Keratinocyte (primary cell): ENCODE measurements around the gene TOE1. TPM values are rescaled to one million over a fixed set of nuclear protein-coding genes. Genes with fewer than 3 reads are reported as not detected.

Experiments
- DNase-seq: peaks from one replicate; pipeline ENCODE4 v3.0.0-alpha.2; 2011; ENCODE audit warnings: low read depth, missing footprints, low spot score
- FAIRE-seq: peaks from 2 replicates; lab custom pipeline; 2011; peaks lifted over from hg19 to GRCh38; lab: Jason Lieb, UNC
- H2AFZ ChIP-seq: 2 replicates; pipeline ENCODE4 v1.6.0; 2012; ENCODE audit warnings: low read length, control low read depth, inconsistent platforms; ENCODE audit not compliant: control insufficient read depth
- H3K27ac ChIP-seq: 2 replicates; pipeline ENCODE4 v1.5.1; 2011; ENCODE audit warnings: low read length; ENCODE audit not compliant: control insufficient read depth, insufficient read depth
- H3K27me3 ChIP-seq: 3 replicates; pipeline ENCODE4 v1.6.0; 2011; ENCODE audit warnings: low read length; ENCODE audit not compliant: control insufficient read depth, insufficient read depth; ENCODE audit errors: extremely low read depth
- H3K36me3 ChIP-seq, 2 experiments: 2 replicates in 1 of 2; 3 replicates in 1 of 2; pipeline ENCODE4 v1.5.1; 2011; ENCODE audit warnings: low read length in 2 of 2, mild to moderate bottlenecking in 1 of 2; ENCODE audit not compliant: control insufficient read depth in 2 of 2, insufficient read depth in 2 of 2; ENCODE audit errors: extremely low read depth in 1 of 2
- H3K4me1 ChIP-seq: 3 replicates; pipeline ENCODE4 v1.5.1; 2011; ENCODE audit warnings: low read length; ENCODE audit not compliant: control insufficient read depth, insufficient read depth; ENCODE audit errors: extremely low read depth
- H3K4me2 ChIP-seq: 3 replicates; pipeline ENCODE4 v1.6.0; 2011; ENCODE audit warnings: low read depth, low read length; ENCODE audit not compliant: control insufficient read depth, insufficient read depth; ENCODE audit errors: extremely low read depth
- H3K4me3 ChIP-seq, 3 experiments: fragments of 200-600 bp in 1 of 3; sonication (generic) in 1 of 3; 2 replicates in 2 of 3; 3 replicates in 1 of 3; pipeline ENCODE4 v1.5.1; 2011 to 2016; ENCODE audit warnings: low read length in 3 of 3, mild to moderate bottlenecking in 3 of 3, control low read depth in 2 of 3, inconsistent platforms in 1 of 3, low read depth in 1 of 3, mixed read lengths in 1 of 3, mixed run types in 1 of 3, moderate library complexity in 1 of 3; ENCODE audit not compliant: control insufficient read depth in 2 of 3, insufficient read depth in 2 of 3; ENCODE audit errors: extremely low read depth in 1 of 3
- H3K79me2 ChIP-seq: 2 replicates; pipeline ENCODE4 v1.6.0; 2012; ENCODE audit warnings: low read length; ENCODE audit not compliant: control insufficient read depth, insufficient read depth
- H3K9ac ChIP-seq: 3 replicates; pipeline ENCODE4 v1.6.0; 2011; ENCODE audit warnings: low read length; ENCODE audit not compliant: control insufficient read depth, insufficient read depth; ENCODE audit errors: extremely low read depth
- H3K9me1 ChIP-seq: 3 replicates; pipeline ENCODE4 v1.6.0; 2011; ENCODE audit warnings: low read length; ENCODE audit not compliant: control insufficient read depth, insufficient read depth; ENCODE audit errors: extremely low read depth
- H3K9me3 ChIP-seq: 2 replicates; pipeline ENCODE4 v1.5.1; 2012; ENCODE audit warnings: low read depth, low read length; ENCODE audit not compliant: control insufficient read depth
- H4K20me1 ChIP-seq: 3 replicates; pipeline ENCODE4 v1.6.0; 2011; ENCODE audit warnings: low read length; ENCODE audit not compliant: control insufficient read depth, insufficient read depth; ENCODE audit errors: extremely low read depth
- EZH2 ChIP-seq: IDR thresholded peaks from one replicate; pipeline ENCODE4 v1.6.1; 2012; ENCODE audit warnings: inconsistent platforms, mild to moderate bottlenecking, low read length, moderate library complexity
- dilution Hi-C: fragments of 300-500 bp; cut with MboI; formaldehyde crosslinking; loops from one replicate; pipeline ENCODE4 v1.7.0; 2020; ENCODE audit warnings: low sequenced_read_pairs; ENCODE audit not compliant: extremely low pct_ligation_motif_present
- polyA plus RNA-seq, 5 experiments: library from polyadenylated mRNA; depleted of rRNA in 3 of 5; stranded (reverse) in 3 of 5; stranded (forward) in 1 of 5; unstranded in 1 of 5; fragments of >200 nt; gene quantifications; 1 replicate in 1 of 5; 2 replicates in 3 of 5; 3 replicates in 1 of 5; pipeline versions ENCODE4 v1.2.1 to v1.2.3, GENCODE V29; 2011 to 2012; ENCODE audit warnings: missing spikeins in 2 of 5, low read depth in 1 of 5, low replicate concordance in 1 of 5
- TF ChIP-seq, protein P1 (sequence below), 3 experiments: IDR thresholded peaks in 1 of 3; conservative IDR thresholded peaks in 1 of 3; optimal IDR thresholded peaks in 1 of 3; 2 replicates in 2 of 3; 3 replicates in 1 of 3; pipeline versions ENCODE3 to v1.5.1; 2011; ENCODE audit warnings: low read length in 3 of 3, mild to moderate bottlenecking in 3 of 3, moderate library complexity in 2 of 3, control low read depth in 1 of 3, inconsistent platforms in 1 of 3; ENCODE audit not compliant: insufficient read depth in 2 of 3; ENCODE audit errors: extremely low read depth in 1 of 3

The TOE1 gene
- polyA plus RNA-seq, 1 donor (not counting 4 experiments of a cell fraction or from before 2014, with no cell fraction given): 12.1 TPM

DNA sequence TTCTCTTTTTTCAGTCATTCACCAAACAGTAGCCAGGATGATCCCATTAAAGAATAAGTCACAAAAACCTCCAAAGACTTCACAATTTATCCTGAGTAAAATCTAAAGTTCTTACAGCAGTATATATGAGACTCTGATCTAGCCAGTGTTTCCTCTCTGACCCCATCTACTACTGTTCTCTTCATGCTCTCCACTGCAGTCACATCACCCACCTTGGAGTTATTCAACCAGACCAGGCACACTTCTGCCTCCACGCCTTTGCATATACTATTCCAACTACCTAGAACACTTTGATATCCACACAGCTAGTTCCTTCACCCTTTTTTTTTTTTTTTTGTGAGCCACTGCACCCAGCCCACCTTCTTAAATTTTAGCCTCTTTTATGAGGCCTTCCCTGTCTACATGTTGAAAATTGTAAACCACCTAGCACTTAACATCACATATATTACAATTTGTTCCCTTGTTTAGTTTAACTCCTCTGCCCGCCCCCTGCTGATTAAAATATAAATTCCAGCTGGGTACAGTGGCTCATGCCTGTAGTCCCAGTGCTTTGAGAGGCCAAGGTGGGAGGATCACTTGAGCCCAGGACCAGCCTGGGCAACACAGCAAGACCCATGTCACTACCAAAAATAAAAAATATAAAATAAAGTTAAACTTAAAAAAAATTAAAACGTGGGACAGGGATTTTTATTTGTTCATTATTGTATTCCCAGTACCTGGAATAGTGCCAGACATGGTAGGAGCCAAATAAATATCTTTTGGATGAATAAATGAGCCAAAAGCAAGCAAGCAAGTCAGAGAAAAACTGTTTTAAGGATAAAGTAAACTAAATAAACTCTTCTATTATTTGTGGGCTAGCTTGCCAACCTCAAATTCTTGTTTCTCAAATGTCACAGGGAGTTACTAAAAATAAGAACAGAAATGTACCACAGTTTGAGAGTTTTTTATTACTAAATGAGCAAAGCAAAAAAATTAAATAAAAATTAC lies 35.4 kb downstream of the TOE1 start:
- no peak overlapping the region for H3K4me3 ChIP-seq
- H3K9ac ChIP-seq: no peak overlapping the region
- H3K27ac ChIP-seq: no peak overlapping the region
- no peaks in the 10 kb centered on the region for H3K36me3 ChIP-seq
- dilution Hi-C loops: no loop called here
- H3K4me1 ChIP-seq: no peaks in the 10 kb centered on the region
- FAIRE-seq (no peak), DNase-seq (no peak)
- no peaks in the 10 kb centered on the region for H3K27me3 ChIP-seq
- H3K4me2 ChIP-seq: no peak overlapping the region
- no peaks in the 10 kb centered on the region for H3K9me1 ChIP-seq
- H3K79me2 ChIP-seq: no peaks in the 10 kb centered on the region
- H3K9me3 ChIP-seq: no peaks in the 10 kb centered on the region
- TF ChIP-seq, protein P1, sequence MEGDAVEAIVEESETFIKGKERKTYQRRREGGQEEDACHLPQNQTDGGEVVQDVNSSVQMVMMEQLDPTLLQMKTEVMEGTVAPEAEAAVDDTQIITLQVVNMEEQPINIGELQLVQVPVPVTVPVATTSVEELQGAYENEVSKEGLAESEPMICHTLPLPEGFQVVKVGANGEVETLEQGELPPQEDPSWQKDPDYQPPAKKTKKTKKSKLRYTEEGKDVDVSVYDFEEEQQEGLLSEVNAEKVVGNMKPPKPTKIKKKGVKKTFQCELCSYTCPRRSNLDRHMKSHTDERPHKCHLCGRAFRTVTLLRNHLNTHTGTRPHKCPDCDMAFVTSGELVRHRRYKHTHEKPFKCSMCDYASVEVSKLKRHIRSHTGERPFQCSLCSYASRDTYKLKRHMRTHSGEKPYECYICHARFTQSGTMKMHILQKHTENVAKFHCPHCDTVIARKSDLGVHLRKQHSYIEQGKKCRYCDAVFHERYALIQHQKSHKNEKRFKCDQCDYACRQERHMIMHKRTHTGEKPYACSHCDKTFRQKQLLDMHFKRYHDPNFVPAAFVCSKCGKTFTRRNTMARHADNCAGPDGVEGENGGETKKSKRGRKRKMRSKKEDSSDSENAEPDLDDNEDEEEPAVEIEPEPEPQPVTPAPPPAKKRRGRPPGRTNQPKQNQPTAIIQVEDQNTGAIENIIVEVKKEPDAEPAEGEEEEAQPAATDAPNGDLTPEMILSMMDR (optimal IDR thresholded peaks at IDR 0.05 in 1 of 3, IDR thresholded peaks at IDR 0.05 in 1 of 3, conservative IDR thresholded peaks at IDR 0.05 in 1 of 3; ENCODE audit: extremely low read depth in 1 of 3, insufficient read depth in 2 of 3, low read length in 3 of 3): no peak
- no peak for TF ChIP-seq EZH2
- no peak overlapping the region for H2AFZ ChIP-seq
- H4K20me1 ChIP-seq: no peaks in the 10 kb centered on the region

DNA sequence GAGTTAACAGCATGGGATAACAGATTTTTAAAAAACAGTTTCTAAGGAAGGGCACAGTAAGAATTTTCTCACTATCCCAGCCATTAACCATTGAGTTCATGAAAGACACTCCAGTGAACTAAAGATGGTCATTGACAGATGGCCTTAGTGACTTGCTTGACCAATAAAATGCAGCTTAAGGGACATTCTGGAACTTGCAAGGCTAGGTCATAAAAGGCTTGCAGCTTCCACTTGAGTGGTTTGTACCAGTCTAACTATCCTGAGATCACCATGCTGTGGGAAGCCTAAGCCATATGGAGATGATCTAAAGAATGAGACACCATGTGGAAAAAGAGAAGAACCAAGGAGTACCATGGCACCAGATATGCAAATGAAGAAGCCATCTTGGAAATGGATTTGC lies 38.2 kb downstream of the TOE1 start:
- no peaks in the 10 kb centered on the region for H3K36me3 ChIP-seq
- no peaks in the 10 kb centered on the region for H3K27me3 ChIP-seq
- dilution Hi-C loops: no loop called here
- no peak overlapping the region for H3K27ac ChIP-seq
- no peak overlapping the region for H3K4me3 ChIP-seq
- no peak overlapping the region for H2AFZ ChIP-seq
- H4K20me1 ChIP-seq: no peaks in the 10 kb centered on the region
- no peak overlapping the region for H3K4me2 ChIP-seq
- H3K79me2 ChIP-seq: no peaks in the 10 kb centered on the region
- no peaks in the 10 kb centered on the region for H3K9me1 ChIP-seq
- TF ChIP-seq, protein P1 (optimal IDR thresholded peaks at IDR 0.05 in 1 of 3, IDR thresholded peaks at IDR 0.05 in 1 of 3, conservative IDR thresholded peaks at IDR 0.05 in 1 of 3; ENCODE audit: extremely low read depth in 1 of 3, insufficient read depth in 2 of 3, low read length in 3 of 3): no peak
- TF ChIP-seq EZH2: no peak
- FAIRE-seq: no peak
- H3K4me1 ChIP-seq: peaks cover 10% of the 10 kb centered on the region
- no peaks in the 10 kb centered on the region for H3K9me3 ChIP-seq
- no peak overlapping the region for H3K9ac ChIP-seq
- no peak for DNase-seq
